Stimulated activated CD4-positive, alpha-beta T cell treated with anti-CD3 and anti-CD28 coated beads, TNF-alpha, amount 100 ng/mL, for 48 hours (primary cell): ENCODE results near the gene EPS8L3.

Source experiments
- DNase-seq, 3 donors: peaks; one replicate each; pipeline ENCODE4 v3.0.0-alpha.2; 2020; ENCODE audit warnings: low read depth in 3 of 3

Gene EPS8L3

DNA sequence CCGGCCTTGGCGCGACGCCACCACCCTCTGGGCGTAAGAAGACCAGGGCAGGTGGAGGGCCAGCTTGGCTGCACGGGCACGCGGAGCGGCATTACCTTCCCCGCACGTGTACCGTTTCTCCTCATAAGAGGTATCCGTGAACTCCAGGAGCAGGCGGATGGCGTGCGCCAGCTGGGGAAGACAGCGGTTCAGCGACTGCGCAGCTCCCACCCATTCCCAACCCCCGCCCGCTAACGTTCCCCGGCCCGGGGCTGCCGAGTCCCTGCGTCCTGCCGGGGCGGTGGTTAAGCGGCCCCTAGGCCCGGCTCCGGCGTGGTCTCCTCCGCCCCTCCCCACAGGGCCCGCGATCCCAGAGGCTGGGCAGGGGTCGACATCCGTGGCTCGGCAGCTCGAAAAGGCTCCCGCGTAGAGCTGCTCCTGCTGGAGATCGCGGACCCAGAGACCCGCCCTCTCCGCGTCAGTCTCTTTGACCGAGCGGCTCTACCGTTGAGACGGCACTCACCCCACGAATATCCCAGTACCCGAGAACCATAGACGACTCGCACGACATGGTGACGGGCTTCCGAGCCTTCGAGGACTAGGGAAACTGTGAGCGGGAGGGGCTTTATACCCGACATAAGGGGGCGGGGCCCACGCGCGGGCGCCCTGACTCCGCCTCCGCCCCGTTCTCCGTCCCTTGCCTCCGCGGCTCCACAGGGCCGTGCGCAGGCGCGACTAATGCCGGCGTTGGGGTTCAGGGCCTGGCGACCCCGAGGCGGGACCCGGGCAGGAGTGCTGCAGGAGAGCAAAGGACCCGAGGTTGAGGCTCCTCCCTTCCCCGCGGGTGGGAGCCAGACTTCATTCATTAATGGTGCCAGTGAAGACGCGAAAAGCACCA lies 23.7 kb downstream of the EPS8L3 start:
- peak; percentile 54 to 84 (median 59) for DNase-seq

DNA sequence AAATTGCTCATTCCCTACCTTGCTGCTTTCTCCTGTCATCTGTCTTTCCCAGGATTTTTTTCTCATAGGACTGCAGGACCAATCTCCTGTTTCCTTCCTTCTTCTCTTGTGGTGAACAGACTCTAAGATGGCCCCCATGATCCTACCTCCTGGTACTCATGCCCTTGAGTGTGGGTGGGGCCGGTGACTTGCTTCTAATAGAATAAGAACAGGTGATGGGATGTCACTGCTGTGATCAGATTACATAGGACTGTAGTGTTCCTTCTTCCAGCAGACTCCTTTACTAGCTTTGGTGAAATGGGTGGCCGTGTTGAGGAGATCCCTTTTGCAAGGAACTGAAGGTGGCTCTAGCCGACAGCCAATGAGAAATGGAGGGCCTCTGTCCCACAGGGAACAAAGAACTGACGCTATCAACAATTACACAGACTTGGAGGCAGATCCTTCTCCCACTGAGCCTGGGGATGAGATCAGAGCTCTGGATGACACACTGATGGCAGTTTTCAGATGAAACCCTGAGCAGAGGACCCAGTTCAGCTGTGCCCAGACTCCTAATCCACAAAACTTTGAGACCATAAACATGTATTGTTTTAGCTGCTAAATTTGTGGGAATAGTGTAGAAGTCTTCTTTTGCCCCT lies 30.4 kb downstream of the EPS8L3 start:
- DNase-seq = no peak

DNA sequence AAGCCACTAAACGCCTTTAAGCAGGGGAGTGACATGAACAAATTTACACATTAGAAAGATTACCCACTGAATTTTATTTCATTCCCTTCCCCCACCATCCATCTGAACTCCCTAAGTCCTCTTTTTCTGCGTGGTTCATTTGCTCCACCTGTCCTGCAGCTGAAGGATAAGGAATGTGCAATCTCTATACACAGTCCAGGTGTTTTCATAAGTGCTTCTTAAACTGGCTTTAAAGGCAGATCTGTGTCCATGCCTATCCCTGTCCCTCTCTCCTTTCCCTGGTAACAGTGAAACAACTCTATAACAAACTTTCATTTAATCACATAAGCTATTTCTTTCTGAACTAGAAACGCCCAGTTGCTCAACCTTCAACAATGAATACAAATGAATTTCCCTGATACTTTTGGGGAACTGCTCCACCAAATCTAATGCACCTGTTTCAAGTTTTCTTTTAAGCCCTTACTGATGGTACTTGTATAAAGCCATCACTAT lies 31.3 kb downstream of the EPS8L3 start:
- no peak for DNase-seq

DNA sequence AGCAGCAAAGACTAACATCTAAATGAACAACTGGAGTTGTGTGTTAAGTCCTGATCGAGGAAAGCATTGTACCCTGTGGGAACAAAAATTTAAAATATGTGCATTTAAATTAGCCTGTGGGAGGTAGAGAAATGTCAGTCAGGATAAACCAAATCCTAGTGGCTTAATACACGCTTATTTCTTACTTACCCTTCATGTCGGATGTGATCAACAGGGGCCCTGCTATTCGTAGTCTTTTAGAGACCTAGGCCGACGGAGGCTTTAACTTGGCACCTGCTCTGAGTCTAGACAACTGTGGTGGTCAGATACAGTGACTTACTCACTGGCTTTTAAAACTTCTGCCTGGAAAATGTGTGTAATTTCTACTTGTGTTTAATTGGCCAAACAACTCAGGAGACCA lies 33.1 kb downstream of the EPS8L3 start:
- DNase-seq = no peak

DNA sequence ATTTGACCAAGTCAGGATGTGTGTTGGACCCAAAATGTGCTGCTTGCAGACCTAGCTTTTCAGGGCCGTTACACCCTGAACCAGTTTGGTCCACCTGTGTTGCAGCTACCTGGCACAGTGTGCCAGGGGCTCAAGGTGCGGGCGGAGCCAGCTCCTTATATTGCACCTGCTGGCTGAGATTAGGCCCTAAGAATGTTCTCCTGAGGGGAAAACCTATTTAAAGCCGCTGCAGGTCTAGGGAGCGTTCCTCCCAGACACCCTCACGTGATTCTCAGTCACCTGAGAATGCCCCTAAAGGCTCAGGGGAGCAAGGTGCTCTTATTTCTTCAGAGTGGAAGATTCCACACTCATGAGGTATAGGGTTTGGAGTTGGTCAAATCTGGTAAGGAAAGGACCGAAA lies 34.9 kb downstream of the EPS8L3 start:
- DNase-seq = no peak

DNA sequence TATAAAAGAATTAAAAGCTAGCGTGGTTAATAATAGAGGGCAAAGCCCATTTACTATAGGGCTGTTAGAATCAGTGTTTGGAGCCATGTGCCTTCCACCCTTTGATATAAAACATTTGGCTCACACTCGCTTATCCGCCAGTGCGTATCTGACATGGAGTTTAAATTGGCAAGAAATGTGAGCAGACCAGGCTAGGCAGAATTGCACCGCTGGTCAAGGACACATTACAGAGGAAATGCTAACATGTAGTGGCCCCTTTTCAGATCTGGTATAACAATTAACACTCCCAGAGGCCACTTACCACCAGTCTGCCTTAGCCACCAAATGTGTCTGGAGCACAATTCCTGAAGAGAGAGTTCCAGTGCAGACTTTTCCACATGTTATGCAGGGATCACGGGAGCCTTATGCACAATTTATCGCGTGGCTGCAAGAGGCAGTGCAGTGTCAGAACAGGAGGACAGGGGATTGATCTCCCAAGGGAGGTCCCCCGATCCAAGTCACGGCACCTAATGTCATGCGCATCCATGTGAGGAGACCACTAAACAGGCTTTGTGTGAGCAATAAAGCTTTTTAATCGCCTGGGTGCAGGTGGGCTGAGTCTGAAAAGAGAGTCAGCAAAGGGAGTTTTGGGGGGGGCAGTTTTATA lies 36.9 kb downstream of the EPS8L3 start:
- DNase-seq = no peak

DNA sequence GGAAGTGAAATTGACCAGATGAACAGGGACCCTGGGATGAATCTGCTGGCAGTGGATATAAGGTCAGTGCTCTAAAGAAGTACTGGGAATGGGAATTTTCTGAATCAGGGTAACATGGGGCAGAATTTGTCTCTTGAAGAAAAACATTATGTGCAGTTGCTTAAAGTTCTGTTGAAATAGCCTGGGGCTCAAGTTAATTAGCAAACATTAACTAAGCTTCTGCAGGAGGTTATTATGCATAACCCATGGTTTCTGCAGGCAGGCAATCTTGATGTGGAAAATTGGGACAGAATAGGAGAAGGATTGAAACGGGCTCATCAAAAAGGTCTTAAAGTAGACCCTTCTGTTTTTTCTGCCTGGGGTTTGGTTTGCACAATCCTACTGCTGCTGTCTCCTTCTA lies 37.7 kb downstream of the EPS8L3 start:
- DNase-seq = no peak

DNA sequence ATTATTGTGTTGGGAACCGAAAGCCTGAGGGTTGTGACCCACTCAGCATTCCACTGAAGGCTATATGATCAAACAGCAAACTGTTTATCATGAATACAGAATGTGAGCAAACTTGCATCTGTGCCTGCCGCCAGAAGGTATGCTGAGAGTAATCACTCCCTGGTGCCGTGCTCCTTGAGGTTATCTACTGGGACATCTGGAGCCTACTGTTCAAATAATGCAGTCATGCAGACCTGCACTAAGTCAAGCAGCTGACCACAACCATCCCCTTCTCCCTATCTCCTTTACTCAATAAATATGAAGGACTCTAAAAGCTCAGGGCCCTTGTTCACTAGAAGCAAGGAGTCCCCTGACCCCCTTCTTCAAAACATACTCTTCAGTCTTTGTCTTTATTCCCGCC lies 38.2 kb downstream of the EPS8L3 start:
- DNase-seq = no peak

DNA sequence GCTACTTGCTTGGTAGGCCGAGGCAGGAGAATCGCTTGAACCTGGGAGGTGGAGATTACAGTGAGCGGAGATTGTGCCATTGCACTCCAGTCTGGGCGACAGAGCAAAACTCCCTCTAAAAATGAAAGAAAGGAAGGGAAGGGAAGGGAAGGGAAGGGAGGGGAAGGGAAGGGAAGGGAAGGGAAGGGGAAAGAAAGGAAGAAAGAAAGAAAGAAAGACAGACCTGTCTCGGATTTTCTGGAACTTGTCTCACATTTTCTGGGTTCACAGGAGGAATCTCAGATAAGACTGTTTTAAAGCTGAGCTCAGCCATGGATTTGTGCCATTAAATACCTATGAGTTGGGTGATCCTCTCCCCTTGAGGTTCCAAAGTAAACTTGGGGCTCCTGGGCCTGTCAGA lies 38.8 kb downstream of the EPS8L3 start:
- no peak for DNase-seq

DNA sequence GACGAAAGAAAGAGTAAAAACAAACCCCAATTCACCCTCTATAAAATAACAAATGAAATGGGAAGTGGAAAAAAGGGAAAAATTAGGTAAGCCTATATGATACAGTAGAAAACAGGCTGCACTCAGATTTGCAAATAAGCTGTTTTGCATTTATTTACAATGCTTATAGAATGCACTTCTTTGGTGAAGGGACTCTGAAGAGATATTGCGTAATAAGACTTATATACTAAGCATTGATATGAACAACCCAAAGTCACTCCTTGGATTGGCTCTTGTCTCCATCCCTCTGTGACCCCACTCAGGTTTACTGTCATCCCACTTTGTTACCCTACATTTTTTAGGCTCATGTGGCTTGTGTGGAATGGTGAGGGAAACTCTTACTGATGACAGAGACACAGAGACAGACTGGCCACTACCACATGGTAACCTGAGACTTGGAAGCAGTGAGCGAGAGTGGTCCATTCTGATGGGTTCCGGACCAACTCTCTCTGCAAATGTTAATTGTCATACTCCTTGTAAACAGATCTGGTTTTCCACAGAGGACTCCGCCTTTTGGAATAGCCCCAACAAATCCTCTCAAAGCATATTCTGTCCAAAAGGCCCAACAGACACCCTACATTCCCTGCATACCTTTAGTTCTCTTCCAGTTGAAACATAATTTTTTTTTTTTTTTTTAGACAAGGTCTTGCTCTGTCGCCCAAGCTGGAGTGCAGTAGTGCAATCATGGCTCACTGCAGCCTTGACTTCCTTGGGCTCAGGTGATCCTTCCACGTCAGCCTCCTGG lies 40.6 kb downstream of the EPS8L3 start:
- no peak for DNase-seq

DNA sequence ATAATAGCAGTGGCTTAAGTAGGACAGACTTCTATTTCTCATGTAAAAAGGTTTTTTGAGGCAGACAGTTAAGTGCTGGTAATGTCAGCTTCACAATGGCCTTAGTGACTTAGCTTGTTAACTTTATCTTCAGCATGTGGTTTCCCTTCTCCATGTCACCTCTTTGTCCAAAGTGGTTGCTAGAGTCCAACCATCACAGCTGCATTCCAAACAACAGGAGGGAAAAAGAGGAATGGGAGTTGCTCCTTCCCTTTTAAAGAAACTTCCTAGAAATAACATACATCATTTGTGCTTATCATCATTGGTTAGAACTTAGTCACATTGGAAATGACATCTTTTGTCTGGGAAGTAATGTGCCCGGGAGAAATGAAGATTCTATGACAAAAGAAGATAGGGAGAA lies 41.8 kb downstream of the EPS8L3 start:
- no peak for DNase-seq

DNA sequence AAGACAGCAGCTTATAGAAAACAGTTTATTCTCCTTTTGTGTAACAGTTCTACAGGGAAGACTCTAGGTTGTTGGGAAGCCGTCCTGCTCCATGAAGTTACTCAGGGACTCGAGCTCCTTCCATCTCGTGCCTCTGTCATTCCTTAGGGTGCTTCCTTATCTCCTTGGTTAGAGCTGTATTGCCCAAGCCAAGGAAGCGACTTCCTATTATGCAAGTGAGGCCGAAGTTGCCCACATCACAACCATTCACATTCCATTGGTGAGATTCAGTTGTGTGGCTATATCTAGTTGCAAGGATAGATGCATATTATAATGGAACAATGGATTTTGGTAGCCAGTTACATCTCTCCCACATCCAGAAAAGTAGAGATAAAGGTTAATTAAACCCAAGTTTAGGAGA lies 42.7 kb downstream of the EPS8L3 start:
- DNase-seq = no peak

DNA sequence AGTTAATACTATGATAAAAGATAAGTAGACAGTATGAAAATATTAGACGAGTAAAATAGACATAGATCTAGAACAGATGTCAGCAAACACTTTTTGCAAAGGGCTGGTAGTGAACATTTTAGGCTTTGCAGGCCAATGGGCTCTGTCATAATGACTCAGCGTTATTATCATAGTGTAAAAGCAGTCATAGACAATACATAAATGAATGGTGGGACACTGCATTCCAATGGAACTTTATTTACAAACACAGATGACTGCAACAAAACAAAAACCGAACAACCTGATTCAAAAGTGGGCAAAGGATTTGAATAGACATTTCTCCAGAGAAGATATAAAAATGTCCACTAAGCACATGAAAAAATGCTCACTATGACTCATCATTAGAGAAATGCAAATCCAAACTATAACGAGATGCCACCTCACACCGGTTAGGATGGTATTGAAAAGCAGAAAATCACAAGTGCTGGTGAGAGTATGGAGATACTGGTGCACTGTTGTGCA lies 44.3 kb downstream of the EPS8L3 start:
- DNase-seq = no peak

DNA sequence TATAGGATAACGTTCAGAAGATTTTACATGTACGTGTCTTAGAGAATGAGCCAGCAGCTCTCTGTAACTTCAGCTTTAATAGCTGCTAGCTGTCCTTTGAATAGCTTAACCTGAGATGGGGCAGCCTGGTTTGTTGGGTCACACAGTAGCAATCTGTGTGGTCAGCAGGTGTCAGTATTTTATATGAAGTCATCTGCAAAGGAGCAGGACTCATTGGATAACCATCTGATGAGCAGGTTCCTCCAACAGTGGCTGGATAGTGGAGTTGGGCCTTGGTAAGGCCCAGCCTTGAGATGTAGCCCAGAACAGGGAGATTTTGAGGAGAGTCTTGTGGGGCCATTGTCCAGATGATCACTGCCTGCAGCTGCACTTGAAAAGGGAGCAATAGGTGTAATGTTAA lies 45.2 kb downstream of the EPS8L3 start:
- no peak for DNase-seq

DNA sequence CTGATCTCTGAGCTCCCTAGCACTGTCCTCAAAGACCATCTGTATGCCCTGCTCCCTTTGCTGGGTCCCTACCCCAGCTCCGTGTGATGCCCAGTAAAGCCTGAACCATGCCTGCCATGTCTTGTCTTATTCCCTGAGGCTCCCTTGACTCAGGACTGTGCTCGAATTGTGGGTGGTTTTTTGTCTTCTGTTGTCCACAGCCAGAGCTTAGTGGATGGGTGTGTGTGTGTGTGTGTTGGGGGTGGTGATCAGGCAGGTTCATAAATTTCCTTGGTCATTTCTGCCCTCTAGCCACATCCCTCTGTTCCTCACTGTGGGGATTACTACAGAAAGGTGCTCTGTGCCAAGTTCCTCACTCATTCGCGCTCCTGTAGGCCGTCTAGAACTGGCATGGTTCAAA lies 46.0 kb downstream of the EPS8L3 start:
- DNase-seq = no peak

DNA sequence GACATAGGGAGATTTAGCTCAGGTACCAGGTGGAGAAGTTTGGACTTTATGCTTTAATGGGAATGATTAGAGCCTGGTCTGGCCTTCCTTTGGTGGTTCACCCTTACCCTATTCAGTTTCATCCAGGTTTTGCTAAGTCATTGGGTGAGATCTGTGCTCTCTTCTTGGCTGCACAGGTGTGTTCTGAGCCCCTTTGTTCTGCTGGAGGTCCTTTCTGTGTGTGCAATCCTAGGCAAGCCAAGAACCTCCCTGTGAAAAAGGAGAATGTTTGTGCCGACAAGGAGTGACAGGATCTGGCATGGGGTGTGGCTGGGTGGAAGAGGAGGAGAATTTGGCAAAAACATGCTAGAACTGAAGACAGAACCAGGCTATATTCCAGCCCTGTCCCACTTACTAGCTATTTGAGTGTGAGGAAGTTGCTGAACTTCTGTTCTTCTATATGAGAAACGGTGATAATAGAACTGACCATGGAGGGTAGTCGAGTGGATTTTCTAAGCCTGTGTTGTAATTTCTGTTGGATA lies 47.1 kb downstream of the EPS8L3 start:
- DNase-seq = no peak

DNA sequence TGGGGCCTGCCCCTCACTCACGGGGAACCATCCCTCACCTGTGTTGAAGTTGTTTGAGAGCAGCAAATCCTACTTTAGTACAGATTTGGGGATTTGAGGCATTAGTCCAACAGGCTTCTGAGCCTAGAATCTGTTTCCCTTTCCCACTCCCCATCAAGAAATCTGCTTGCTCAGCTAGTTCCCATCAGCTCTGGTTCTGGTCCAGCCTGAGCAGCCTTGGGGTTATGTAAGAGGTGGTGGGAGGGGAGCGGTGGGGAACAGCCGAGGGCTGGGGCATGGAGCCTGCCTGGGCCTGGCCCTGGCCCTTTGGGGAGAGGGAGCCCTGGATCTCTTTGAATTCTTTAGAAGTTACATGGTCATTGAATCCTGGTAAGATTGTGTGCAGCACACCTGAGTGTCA lies 47.6 kb downstream of the EPS8L3 start:
- DNase-seq = no peak

DNA sequence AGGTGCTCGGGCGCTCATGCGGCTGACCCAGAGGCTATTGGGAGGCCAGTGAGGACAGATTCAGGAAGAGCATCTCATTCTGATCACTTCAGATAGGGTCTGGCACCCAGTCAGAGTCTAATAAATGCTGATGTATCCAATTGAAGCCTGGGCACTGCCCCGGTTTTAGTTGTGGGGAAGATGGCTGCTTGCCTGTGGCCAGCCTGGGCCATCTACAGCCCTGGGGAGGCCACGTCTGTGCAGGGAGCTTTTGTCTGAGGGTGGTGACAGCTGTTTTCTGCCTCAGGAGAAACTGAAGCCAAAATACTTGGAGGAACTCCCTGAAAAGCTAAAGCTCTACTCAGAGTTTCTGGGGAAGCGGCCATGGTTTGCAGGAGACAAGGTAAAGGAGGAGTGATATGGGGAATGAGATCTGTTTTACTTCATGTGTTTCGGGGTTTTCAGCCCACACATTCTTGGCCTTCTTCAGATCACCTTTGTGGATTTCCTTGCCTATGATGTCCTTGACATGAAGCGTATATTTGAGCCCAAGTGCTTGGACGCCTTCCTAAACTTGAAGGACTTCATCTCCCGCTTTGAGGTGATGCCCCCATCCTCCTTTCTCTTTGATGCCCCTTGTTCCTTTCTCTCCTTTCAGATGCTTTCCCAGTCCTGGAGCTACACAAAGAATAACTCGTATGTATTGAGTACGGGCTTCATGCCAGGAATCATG lies 48.9 kb downstream of the EPS8L3 start:
- no peak for DNase-seq

DNA sequence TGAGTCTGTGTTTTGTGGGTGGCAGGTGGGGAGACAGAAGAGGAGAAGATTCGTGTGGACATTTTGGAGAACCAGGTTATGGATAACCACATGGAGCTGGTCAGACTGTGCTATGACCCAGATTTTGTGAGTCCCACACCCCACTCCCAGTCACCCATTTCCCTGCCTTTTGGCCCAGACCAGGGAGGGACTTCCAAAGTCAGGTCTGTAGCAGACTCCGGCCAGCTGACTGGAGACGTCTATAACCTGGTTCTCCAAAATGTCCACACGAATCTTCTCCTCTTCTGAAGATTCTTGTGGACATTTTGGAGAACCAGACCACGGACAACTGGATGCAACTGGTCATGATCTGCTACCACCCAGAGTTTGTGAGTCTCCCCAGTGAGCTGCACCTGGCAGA lies 50.1 kb downstream of the EPS8L3 start:
- no peak for DNase-seq

DNA sequence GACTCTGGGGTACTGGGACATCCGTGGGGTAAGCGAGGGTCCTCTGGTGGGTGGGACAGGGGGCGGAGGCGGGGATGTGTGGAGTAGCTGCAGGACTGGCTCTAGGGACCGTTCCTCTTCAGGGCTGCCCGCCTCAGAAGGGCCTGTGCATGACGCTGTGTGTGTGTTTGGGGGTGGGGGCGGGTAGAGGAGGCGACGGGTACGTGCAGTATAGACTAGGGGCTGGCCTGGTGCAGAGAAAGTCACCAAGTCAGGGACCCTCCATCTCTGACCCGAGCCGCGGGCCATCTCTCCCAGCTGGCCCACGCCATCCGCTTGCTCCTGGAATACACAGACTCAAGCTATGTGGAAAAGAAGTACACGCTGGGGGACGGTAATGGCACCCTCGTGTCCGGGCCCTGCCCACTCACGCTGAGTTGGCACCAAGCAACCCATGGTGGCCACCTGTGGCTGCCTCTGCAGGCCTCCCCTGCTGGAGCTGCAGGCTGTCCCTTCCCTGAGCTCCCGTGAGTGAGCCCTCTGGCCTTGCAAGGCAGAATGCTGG lies 51.3 kb downstream of the EPS8L3 start:
- DNase-seq = no peak
